PFSK-1 (cell line): ENCODE data around the gene ARHGAP10.

Source experiments
- FOXP2 ChIP-seq: optimal IDR thresholded peaks from 2 replicates; pipeline ENCODE3; 2011; ENCODE audit warnings: borderline replicate concordance, control low read depth, inconsistent platforms; ENCODE audit not compliant: insufficient read depth; ENCODE audit errors: extremely low read length, extremely low read depth
- POLR2AphosphoS5 ChIP-seq: IDR thresholded peaks from 2 replicates; pipeline ENCODE4 v1.6.1; 2012; ENCODE audit warnings: low read depth, mild to moderate bottlenecking, control low read depth, low read length, moderate library complexity
- REST ChIP-seq, 2 experiments: IDR thresholded peaks; 2 replicates each; pipeline versions ENCODE4 v1.6.1 to v1.8.0; 2011 to 2012; ENCODE audit warnings: low read depth in 2 of 2, low read length in 2 of 2, control low read depth in 1 of 2, inconsistent platforms in 1 of 2, mild to moderate bottlenecking in 1 of 2, moderate library complexity in 1 of 2; ENCODE audit not compliant: insufficient read depth in 1 of 2
- SIN3A ChIP-seq: IDR thresholded peaks from 2 replicates; pipeline ENCODE4 v1.6.1; 2012; ENCODE audit warnings: mild to moderate bottlenecking, low read length, moderate library complexity, borderline replicate concordance; ENCODE audit not compliant: insufficient read depth
- TAF1 ChIP-seq: IDR thresholded peaks from 2 replicates; pipeline ENCODE4 v1.6.1; 2012; ENCODE audit warnings: low read length, control low read depth, borderline replicate concordance; ENCODE audit not compliant: insufficient read depth

Gene ARHGAP10

GRCh38 chr4:147834480-147834879 lies 102.6 kb downstream of the ARHGAP10 start:
- no peak for TF ChIP-seq TAF1
- TF ChIP-seq POLR2AphosphoS5 = no peak
- no peak for TF ChIP-seq REST (IDR thresholded peaks at IDR 0.05; ENCODE audit: insufficient read depth in 1 of 2, low read depth in 2 of 2, low read length in 2 of 2)
- no peak for TF ChIP-seq SIN3A
- no peak for TF ChIP-seq FOXP2

- TF ChIP-seq POLR2AphosphoS5 = no peak
- no peak for TF ChIP-seq REST (IDR thresholded peaks at IDR 0.05; ENCODE audit: insufficient read depth in 1 of 2, low read depth in 2 of 2, low read length in 2 of 2)
- no peak for TF ChIP-seq SIN3A
- TF ChIP-seq FOXP2 = no peak
- TF ChIP-seq TAF1 = no peak
These were observed 104.9 kb downstream of the ARHGAP10 start for GRCh38 chr4:147836807-147837206.

- no peak for TF ChIP-seq TAF1
- no peak for TF ChIP-seq POLR2AphosphoS5
- TF ChIP-seq SIN3A = no peak
- no peak for TF ChIP-seq FOXP2
These were observed 105.5 kb downstream of the ARHGAP10 start for GRCh38 chr4:147837435-147837834.

GRCh38 chr4:147837854-147838253 lies 106.0 kb downstream of the ARHGAP10 start:
- no peak for TF ChIP-seq SIN3A
- TF ChIP-seq REST (IDR thresholded peaks at IDR 0.05; ENCODE audit: insufficient read depth in 1 of 2, low read depth in 2 of 2, low read length in 2 of 2) = no peak
- no peak for TF ChIP-seq TAF1
- TF ChIP-seq FOXP2 = no peak
- TF ChIP-seq POLR2AphosphoS5 = no peak

GRCh38 chr4:147839200-147839599 lies 107.3 kb downstream of the ARHGAP10 start:
- TF ChIP-seq FOXP2 (no peak), TAF1 (no peak), REST (IDR thresholded peaks at IDR 0.05; ENCODE audit: insufficient read depth in 1 of 2, low read depth in 2 of 2, low read length in 2 of 2) (no peak), POLR2AphosphoS5 (no peak), SIN3A (no peak)

GRCh38 chr4:147839663-147840062 lies 107.8 kb downstream of the ARHGAP10 start:
- TF ChIP-seq REST (IDR thresholded peaks at IDR 0.05; ENCODE audit: insufficient read depth in 1 of 2, low read depth in 2 of 2, low read length in 2 of 2) (no peak), FOXP2 (no peak), SIN3A (no peak), POLR2AphosphoS5 (no peak), TAF1 (no peak)
